ENCODE data around the gene USP22.
"Not testable (repeated sequence)": the region's sequence is repeated elsewhere in the genome, so short reads cannot be mapped to it uniquely, and the experiment has no call there.

Gene USP22

GRCh38 chr17:20988001-20988636 is 54.7 kb downstream of the USP22 start:
- DNase-seq (ENCODE audit: low read depth in 2 of 2) = no peak

GRCh38 chr17:20987511-20987910 is 55.3 kb downstream of the USP22 start:
- no peak for DNase-seq (ENCODE audit: low read depth in 2 of 2)

GRCh38 chr17:20986767-20987510 is 55.9 kb downstream of the USP22 start:
- DNase-seq (ENCODE audit: low read depth in 2 of 2) = no peak

- DNase-seq (ENCODE audit: low read depth in 2 of 2) = no peak
Observed at GRCh38 chr17:20983359-20983637, 59.5 kb downstream of the USP22 start.

- no peak for DNase-seq (ENCODE audit: low read depth in 2 of 2)
Observed at GRCh38 chr17:20982589-20983358, 60.0 kb downstream of the USP22 start.

GRCh38 chr17:20981046-20981920 is 61.5 kb downstream of the USP22 start:
- DNase-seq (ENCODE audit: low read depth in 2 of 2) = no peak

GRCh38 chr17:20979792-20980083 is 63.1 kb downstream of the USP22 start:
- no peak for DNase-seq (ENCODE audit: low read depth in 2 of 2)

- DNase-seq (ENCODE audit: low read depth in 2 of 2) = not testable (repeated sequence)
Observed at GRCh38 chr17:20979007-20979791, 63.6 kb downstream of the USP22 start.

- not testable (repeated sequence) for DNase-seq (ENCODE audit: low read depth in 2 of 2)
Observed at GRCh38 chr17:20977609-20978253, 65.1 kb downstream of the USP22 start.

- no peak for DNase-seq (ENCODE audit: low read depth in 2 of 2)
Observed at GRCh38 chr17:20975566-20975965, 67.2 kb downstream of the USP22 start.

GRCh38 chr17:20970329-20970728 is 72.5 kb downstream of the USP22 start:
- DNase-seq (ENCODE audit: low read depth in 2 of 2) = no peak

GRCh38 chr17:20968913-20969616 is 73.7 kb downstream of the USP22 start:
- no peak for DNase-seq (ENCODE audit: low read depth in 2 of 2)

- DNase-seq (ENCODE audit: low read depth in 2 of 2) = no peak
Observed at GRCh38 chr17:20967776-20968175, 75.0 kb downstream of the USP22 start.

- no peak for DNase-seq (ENCODE audit: low read depth in 2 of 2)
Observed at GRCh38 chr17:20966870-20967269, 75.9 kb downstream of the USP22 start.

- DNase-seq (ENCODE audit: low read depth in 2 of 2) = no peak
Observed at GRCh38 chr17:20965492-20965891, 77.3 kb downstream of the USP22 start.

GRCh38 chr17:20961586-20961985 is 81.2 kb downstream of the USP22 start:
- no peak for DNase-seq (ENCODE audit: low read depth in 2 of 2)

- DNase-seq (ENCODE audit: low read depth in 2 of 2) = no peak
Observed at GRCh38 chr17:20960871-20961270, 81.9 kb downstream of the USP22 start.

- no peak for DNase-seq (ENCODE audit: low read depth in 2 of 2)
Observed at GRCh38 chr17:20955427-20956323, 87.1 kb downstream of the USP22 start.

GRCh38 chr17:20954794-20955193 is 88.0 kb downstream of the USP22 start:
- DNase-seq (ENCODE audit: low read depth in 2 of 2) = no peak

All from activated CD4-positive, alpha-beta T cell treated with anti-CD3 and anti-CD28 coated beads for 24 hours (primary cell).